Activated CD8-positive, alpha-beta memory T cell treated with anti-CD3 and anti-CD28 coated beads, Interleukin-2, amount 50 U/mL, for 1 hour (primary cell): Measurements from ENCODE around the gene GTSE1.

ENCODE experiments used
- DNase-seq: peaks from one replicate; pipeline ENCODE4 v3.0.0-alpha.2; 2020; ENCODE audit errors: extremely low read depth

GTSE1 gene

GRCh38 chr22:46273432-46274148 lies 23.1 kb upstream of the GTSE1 start:
- no peak for DNase-seq

- no peak for DNase-seq
Measured at GRCh38 chr22:46274381-46274780, 22.3 kb upstream of the GTSE1 start.

- no peak for DNase-seq
Measured at GRCh38 chr22:46275455-46276122, 21.1 kb upstream of the GTSE1 start.

GRCh38 chr22:46276563-46276962 lies 20.1 kb upstream of the GTSE1 start:
- DNase-seq = no peak

GRCh38 chr22:46278656-46279645 lies 17.7 kb upstream of the GTSE1 start:
- DNase-seq = no peak

- DNase-seq = no peak
Measured at GRCh38 chr22:46280063-46280817, 16.4 kb upstream of the GTSE1 start.

GRCh38 chr22:46280999-46281623 lies 15.6 kb upstream of the GTSE1 start:
- no peak for DNase-seq

GRCh38 chr22:46281866-46282678 lies 14.6 kb upstream of the GTSE1 start:
- DNase-seq = no peak

- DNase-seq = no peak
Measured at GRCh38 chr22:46286006-46286405, 10.7 kb upstream of the GTSE1 start.

GRCh38 chr22:46286941-46287872 lies 9.5 kb upstream of the GTSE1 start:
- DNase-seq = no peak

- DNase-seq = no peak
Measured at GRCh38 chr22:46287873-46288751, 8.6 kb upstream of the GTSE1 start.

- no peak for DNase-seq
Measured at GRCh38 chr22:46288846-46289243, 7.8 kb upstream of the GTSE1 start.

GRCh38 chr22:46289244-46289891 lies 7.3 kb upstream of the GTSE1 start:
- no peak for DNase-seq

- no peak for DNase-seq
Measured at GRCh38 chr22:46290121-46290842, 6.4 kb upstream of the GTSE1 start.

GRCh38 chr22:46290843-46291785 lies 5.6 kb upstream of the GTSE1 start:
- no peak for DNase-seq

- no peak for DNase-seq
Measured at GRCh38 chr22:46292173-46292572, 4.5 kb upstream of the GTSE1 start.
